HG02840 (cell line): ENCODE results near the gene EDNRB.
"Not testable (repeated sequence)": the region's sequence is repeated elsewhere in the genome, so short reads cannot be mapped to it uniquely, and the experiment has no call there.

ENCODE experiments used
- ATAC-seq: cut with Tn5 transposase; IDR thresholded peaks from one replicate; pipeline ENCODE4 v1.9.1; 2021; ENCODE audit warnings: mild to moderate bottlenecking, moderate library complexity, moderate number of reproducible peaks; ENCODE audit not compliant: unreplicated experiment, low FRiP score

The EDNRB gene

GRCh38 chr13:77848050-77848449 is 70.6 kb downstream of the EDNRB start:
- ATAC-seq, result not testable (repeated sequence)

DNA sequence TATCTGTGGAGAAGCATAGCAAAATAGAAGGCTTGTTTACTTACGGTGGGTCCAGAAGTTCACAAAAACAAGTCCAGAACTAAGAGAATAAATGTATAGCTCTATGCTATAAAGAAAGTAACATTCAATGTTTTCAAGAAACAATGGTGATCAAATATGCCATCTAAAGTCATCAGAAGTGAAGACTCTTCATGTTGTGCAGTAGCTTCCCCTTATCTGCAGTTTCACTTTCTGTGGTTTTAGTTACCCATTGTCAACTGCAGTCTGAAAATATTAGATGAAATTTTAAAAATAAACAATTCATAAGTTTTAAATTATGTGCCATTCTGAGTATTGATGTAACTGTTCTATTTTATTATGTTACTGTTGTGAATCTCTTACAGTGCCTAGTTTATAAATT is 72.5 kb downstream of the EDNRB start:
- no peak for ATAC-seq
